C4-2B (cell line): ENCODE data around the gene NADSYN1.

Experiments used
- ZFX ChIP-seq: fragments of 450-650 bp; IDR thresholded peaks from 2 replicates; pipeline ENCODE4 v1.6.1; 2017
- TF ChIP-seq, protein P1 (sequence below): fragments of 450-650 bp; conservative IDR thresholded peaks from 2 replicates; pipeline ENCODE4 v1.5.1; 2017; ENCODE audit warnings: mild to moderate bottlenecking

DNA sequence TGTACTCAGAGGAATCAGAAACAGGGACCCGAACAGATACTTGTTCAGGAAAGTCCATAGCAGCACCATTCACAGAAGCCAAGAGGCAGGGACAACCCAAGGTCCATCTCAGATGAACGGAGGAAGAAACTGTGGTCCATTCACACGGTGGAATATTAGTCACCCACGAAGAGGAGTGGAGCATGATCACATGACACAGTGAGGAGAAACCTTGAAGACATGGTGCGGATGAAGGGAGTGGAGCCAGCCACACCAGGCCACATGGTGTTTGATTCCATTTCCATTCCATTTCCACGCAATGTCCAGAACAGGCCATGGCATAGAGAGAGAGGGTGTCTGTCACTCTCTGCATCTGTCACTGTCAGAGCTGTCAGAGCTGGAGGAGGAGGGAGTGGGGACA, 30.7 kb downstream of the NADSYN1 start:
- TF ChIP-seq, protein P1, sequence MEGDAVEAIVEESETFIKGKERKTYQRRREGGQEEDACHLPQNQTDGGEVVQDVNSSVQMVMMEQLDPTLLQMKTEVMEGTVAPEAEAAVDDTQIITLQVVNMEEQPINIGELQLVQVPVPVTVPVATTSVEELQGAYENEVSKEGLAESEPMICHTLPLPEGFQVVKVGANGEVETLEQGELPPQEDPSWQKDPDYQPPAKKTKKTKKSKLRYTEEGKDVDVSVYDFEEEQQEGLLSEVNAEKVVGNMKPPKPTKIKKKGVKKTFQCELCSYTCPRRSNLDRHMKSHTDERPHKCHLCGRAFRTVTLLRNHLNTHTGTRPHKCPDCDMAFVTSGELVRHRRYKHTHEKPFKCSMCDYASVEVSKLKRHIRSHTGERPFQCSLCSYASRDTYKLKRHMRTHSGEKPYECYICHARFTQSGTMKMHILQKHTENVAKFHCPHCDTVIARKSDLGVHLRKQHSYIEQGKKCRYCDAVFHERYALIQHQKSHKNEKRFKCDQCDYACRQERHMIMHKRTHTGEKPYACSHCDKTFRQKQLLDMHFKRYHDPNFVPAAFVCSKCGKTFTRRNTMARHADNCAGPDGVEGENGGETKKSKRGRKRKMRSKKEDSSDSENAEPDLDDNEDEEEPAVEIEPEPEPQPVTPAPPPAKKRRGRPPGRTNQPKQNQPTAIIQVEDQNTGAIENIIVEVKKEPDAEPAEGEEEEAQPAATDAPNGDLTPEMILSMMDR: no peak
- no peak for TF ChIP-seq ZFX
